ENCODE results near the gene DUSP10. TPM values are rescaled to one million over a fixed set of nuclear protein-coding genes. Genes with fewer than 3 reads are reported as not detected.

The DUSP10 gene
- total and polyA plus RNA-seq, 8 donors = 1.0 to 50.0 (median 3.0) TPM

GRCh38 chr1:221678014-221678413, 63.9 kb downstream of the DUSP10 start:
- H3K27ac ChIP-seq = no peak overlapping the region
- no peaks in the 10 kb centered on the region for H3K27me3 ChIP-seq
- H3K4me1 ChIP-seq = no peaks in the 10 kb centered on the region
- H3K9me3 ChIP-seq = no peaks in the 10 kb centered on the region
- H3K36me3 ChIP-seq = no peaks in the 10 kb centered on the region
- H3K4me3 ChIP-seq = no peak overlapping the region
- WGBS, 5 donors = 90 to 97% (median 93%) methylated on average over 1 of the region's 1 CpG
- DNase-seq = no peak
- intact Hi-C loops (cut with DNase I; ENCODE audit: low total_unique reads) = no loop called here
- no peak for TF ChIP-seq EP300 (IDR thresholded peaks at IDR 0.05)
- TF ChIP-seq, protein P1, sequence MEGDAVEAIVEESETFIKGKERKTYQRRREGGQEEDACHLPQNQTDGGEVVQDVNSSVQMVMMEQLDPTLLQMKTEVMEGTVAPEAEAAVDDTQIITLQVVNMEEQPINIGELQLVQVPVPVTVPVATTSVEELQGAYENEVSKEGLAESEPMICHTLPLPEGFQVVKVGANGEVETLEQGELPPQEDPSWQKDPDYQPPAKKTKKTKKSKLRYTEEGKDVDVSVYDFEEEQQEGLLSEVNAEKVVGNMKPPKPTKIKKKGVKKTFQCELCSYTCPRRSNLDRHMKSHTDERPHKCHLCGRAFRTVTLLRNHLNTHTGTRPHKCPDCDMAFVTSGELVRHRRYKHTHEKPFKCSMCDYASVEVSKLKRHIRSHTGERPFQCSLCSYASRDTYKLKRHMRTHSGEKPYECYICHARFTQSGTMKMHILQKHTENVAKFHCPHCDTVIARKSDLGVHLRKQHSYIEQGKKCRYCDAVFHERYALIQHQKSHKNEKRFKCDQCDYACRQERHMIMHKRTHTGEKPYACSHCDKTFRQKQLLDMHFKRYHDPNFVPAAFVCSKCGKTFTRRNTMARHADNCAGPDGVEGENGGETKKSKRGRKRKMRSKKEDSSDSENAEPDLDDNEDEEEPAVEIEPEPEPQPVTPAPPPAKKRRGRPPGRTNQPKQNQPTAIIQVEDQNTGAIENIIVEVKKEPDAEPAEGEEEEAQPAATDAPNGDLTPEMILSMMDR (IDR thresholded peaks at IDR 0.05) = no peak
- TF ChIP-seq POLR2A (IDR thresholded peaks at IDR 0.05) = no peak
- no peak for TF ChIP-seq POLR2AphosphoS5 (IDR thresholded peaks at IDR 0.05)

DNA sequence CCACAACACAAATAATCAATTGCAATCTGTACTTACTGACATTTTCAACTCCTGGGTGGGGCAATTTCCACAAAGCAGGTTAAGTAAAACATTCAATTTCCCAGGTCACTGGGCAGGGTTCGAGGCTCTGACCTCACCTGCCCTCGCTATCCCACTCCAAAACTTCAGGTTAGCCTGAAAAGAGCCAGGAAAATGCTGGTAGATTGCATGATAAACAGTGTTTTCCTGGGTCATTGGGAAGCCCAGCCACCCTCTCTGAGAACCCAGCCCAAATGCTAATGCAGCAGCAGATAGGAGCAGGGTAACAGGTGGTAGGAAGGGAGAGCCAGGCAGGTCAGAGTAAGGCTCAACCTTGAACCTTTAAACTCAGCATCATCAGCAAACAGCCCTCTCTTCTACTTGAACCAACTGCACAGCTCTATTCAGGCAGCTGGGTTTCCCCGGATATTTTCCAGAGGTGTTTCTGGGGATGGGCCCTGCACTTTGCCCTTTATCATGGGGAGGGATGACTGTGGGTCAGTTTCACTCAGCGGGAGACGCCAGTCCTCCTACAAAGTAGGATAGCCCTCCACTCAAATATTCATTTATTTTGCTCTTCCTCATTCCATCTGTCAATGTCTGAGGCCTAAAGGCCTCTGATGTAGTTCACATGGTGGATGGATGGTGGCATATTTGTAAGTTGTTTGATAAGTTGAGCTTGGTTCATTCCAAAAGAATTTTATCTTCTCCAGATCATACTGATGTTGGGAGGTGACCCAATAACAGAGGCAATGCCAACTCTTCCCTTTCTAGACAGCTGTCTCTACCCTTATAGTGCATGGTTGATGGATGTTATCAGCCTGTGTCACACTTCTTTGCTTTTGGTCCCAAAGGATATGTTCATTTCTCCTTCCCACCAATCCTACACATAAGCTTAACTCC, 65.7 kb downstream of the DUSP10 start:
- intact Hi-C loops (cut with DNase I; ENCODE audit: low total_unique reads) = no loop called here
- 70 to 80% (median 73%) methylated on average over 5 of the region's 5 CpGs for WGBS, 5 donors

GRCh38 chr1:221672965-221673364, 68.9 kb downstream of the DUSP10 start:
- Histone ChIP-seq H3K9me3 (no peaks in the 10 kb centered on the region), H3K27ac (no peak overlapping the region), H3K36me3 (no peaks in the 10 kb centered on the region), H3K27me3 (no peaks in the 10 kb centered on the region), H3K4me1 (no peaks in the 10 kb centered on the region), H3K4me3 (no peak overlapping the region)
- intact Hi-C loops (cut with DNase I; ENCODE audit: low total_unique reads) = no loop called here
- 54 to 70% (median 66%) methylated on average over 3 of the region's 3 CpGs for WGBS, 5 donors
- no peak for DNase-seq
- no peak for TF ChIP-seq EP300 (IDR thresholded peaks at IDR 0.05)

More for the DNA sequence above, 65.7 kb downstream of the DUSP10 start:
- DNase-seq = no peak
- no peak overlapping the region for H3K27ac ChIP-seq
- H3K4me1 ChIP-seq = no peaks in the 10 kb centered on the region
- no peaks in the 10 kb centered on the region for H3K36me3 ChIP-seq
- no peaks in the 10 kb centered on the region for H3K27me3 ChIP-seq
- no peaks in the 10 kb centered on the region for H3K9me3 ChIP-seq
- H3K4me3 ChIP-seq = no peak overlapping the region
- TF ChIP-seq POLR2AphosphoS5 (IDR thresholded peaks at IDR 0.05) = no peak
- TF ChIP-seq EP300 (IDR thresholded peaks at IDR 0.05) = no peak
- TF ChIP-seq, protein P1 (IDR thresholded peaks at IDR 0.05) = no peak
- TF ChIP-seq POLR2A (IDR thresholded peaks at IDR 0.05) = no peak

DNA sequence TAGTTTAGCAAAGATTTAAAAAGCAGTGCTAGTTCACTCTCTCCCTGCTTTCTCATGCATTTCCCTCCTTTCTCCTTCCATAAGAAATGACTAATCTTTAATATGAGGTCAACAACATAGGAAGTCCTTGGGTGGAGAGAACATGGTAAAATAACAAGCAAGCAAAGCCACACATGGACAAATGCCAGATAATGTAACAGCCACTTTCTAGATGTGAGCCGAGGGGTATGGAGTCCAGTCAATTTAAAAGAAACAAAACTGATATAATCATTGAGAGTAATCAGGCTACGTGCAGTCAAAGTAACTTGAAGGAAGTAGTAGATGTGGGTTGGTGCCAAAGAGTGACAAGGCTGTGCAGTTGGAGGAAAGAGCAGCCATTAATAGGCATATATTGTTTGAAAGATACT, 69.6 kb downstream of the DUSP10 start:
- H3K36me3 ChIP-seq = no peaks in the 10 kb centered on the region
- intact Hi-C loops (cut with DNase I; ENCODE audit: low total_unique reads) = no loop called here
- H3K27me3 ChIP-seq = no peaks in the 10 kb centered on the region
- no peak for TF ChIP-seq EP300 (IDR thresholded peaks at IDR 0.05)
- TF ChIP-seq POLR2A (IDR thresholded peaks at IDR 0.05) = no peak
- no peak for TF ChIP-seq POLR2AphosphoS5 (IDR thresholded peaks at IDR 0.05)
- TF ChIP-seq, protein P1 (IDR thresholded peaks at IDR 0.05) = no peak
- 58 to 65% (median 61%) methylated on average over 2 of the region's 2 CpGs for WGBS, 5 donors
- H3K4me1 ChIP-seq = no peaks in the 10 kb centered on the region
- no peak for DNase-seq
- no peak overlapping the region for H3K27ac ChIP-seq
- no peak overlapping the region for H3K4me3 ChIP-seq
- H3K9me3 ChIP-seq = no peaks in the 10 kb centered on the region

GRCh38 chr1:221670081-221670480, 71.8 kb downstream of the DUSP10 start:
- intact Hi-C loops (cut with DNase I; ENCODE audit: low total_unique reads) = no loop called here
- WGBS, 5 donors = 76 to 98% (median 82%) methylated on average over 2 of the region's 2 CpGs
- DNase-seq = no peak
- H3K27ac ChIP-seq = no peak overlapping the region
- no peaks in the 10 kb centered on the region for H3K4me1 ChIP-seq
- TF ChIP-seq EP300 (IDR thresholded peaks at IDR 0.05) (no peak), POLR2A (IDR thresholded peaks at IDR 0.05) (no peak), POLR2AphosphoS5 (IDR thresholded peaks at IDR 0.05) (no peak)
- TF ChIP-seq, protein P1 (IDR thresholded peaks at IDR 0.05) = no peak
- no peaks in the 10 kb centered on the region for H3K36me3 ChIP-seq
- H3K4me3 ChIP-seq = no peak overlapping the region
- H3K9me3 ChIP-seq = no peaks in the 10 kb centered on the region
- no peaks in the 10 kb centered on the region for H3K27me3 ChIP-seq

Measured in stomach (tissue), 9 donors.